Psoas muscle (tissue), 8 donors: Measurements from ENCODE around the gene GRAMD1A. TPM values are rescaled to one million over a fixed set of nuclear protein-coding genes. Genes with fewer than 3 reads are reported as not detected.

Experiments used
- ATAC-seq, 4 donors: fragments of 200-7000 bp; cut with Tn5 transposase; one replicate each; pipeline ENCODE4 v1.9.1; 2020; ENCODE audit warnings: moderate library complexity in 3 of 4, mild to moderate bottlenecking in 2 of 4
- DNase-seq, 2 donors: peaks; one replicate each; pipeline ENCODE4 v3.0.0-alpha.2; 2020
- H3K27ac ChIP-seq: fragments of 200-600 bp; one replicate; pipeline ENCODE4 v1.8.0; 2022
- H3K27me3 ChIP-seq, 3 donors: fragments of 200-600 bp in 1 of 3; one replicate each; pipeline versions ENCODE4 v1.6.1 to v1.8.0; 2013 to 2022; ENCODE audit warnings: low read length in 2 of 3, mild to moderate bottlenecking in 2 of 3, moderate library complexity in 1 of 3; ENCODE audit not compliant: insufficient read depth in 3 of 3
- H3K36me3 ChIP-seq, 2 donors: fragments of 200-600 bp in 1 of 2; one replicate each; pipeline versions ENCODE4 v1.6.1 to v1.8.0; 2013 to 2022; ENCODE audit warnings: low read depth in 1 of 2, mild to moderate bottlenecking in 1 of 2, moderate library complexity in 1 of 2; ENCODE audit not compliant: insufficient read depth in 1 of 2
- H3K4me1 ChIP-seq: fragments of 200-600 bp; one replicate; pipeline ENCODE4 v1.8.0; 2022
- H3K4me3 ChIP-seq: fragments of 200-600 bp; one replicate; pipeline ENCODE4 v1.8.0; 2022; ENCODE audit warnings: mild to moderate bottlenecking
- H3K9me3 ChIP-seq: fragments of 200-600 bp; one replicate; pipeline ENCODE4 v1.8.0; 2022
- CTCF ChIP-seq: fragments of 200-600 bp; IDR thresholded peaks from one replicate; pipeline ENCODE4 v1.8.0; 2022; ENCODE audit warnings: antibody characterized with exemption
- WGBS, 3 donors: extraction: QIAGEN DNeasy Blood & Tissue Kit; methylation state at CpG; one replicate each; pipeline versions ENCODE4 v1.1.6 to v1.1.7; 2013; 5-methylcytosine and 5-hydroxymethylcytosine counted together
- intact Hi-C, 2 donors: fragments of 100-400 bp; cut with DNase I; formaldehyde crosslinking; loops; one replicate each; pipeline versions ENCODE4 v1.11.0 to v1.14.2; 2022
- polyA plus RNA-seq, 3 donors: library from polyadenylated mRNA; stranded (reverse); fragments of 200-250 nt; gene quantifications; one replicate each; pipeline ENCODE4 v1.2.3, GENCODE V29; 2013
- total RNA-seq, 4 donors: library from RNA; stranded (reverse); fragmentation: NEBNext Ultra II Directional in 2 of 4; extraction: Animal tissue kit (Norgen Biotek cat#: 25700) in 2 of 4; gene quantifications; one replicate each; pipeline versions ENCODE4 v1.2.1 to v1.2.4, GENCODE V29; 2021 to 2023
- donor health status: healthy with polysubstance abuse.
- donor health status: DM: no; HTN: no; CAD: no; lungs with moderate emphysema.
- donor health status: Bipolar disorder and iron deficiency.
- donor health status: healthy.
- donor health status: DM: yes; HTN: yes; CAD: no.
- donor health status: DM: no; HTN: no; CAD: no.
- donor health status: DM: no; HTN: no; CAD: no.
- donor health status: DM: yes; HTN: yes; CAD: no.

The GRAMD1A gene
- total and polyA plus RNA-seq, 7 donors = 15.6 to 55.0 (median 36.3) TPM

GRCh38 chr19:35063940-35064818 is 64.1 kb downstream of the GRAMD1A start:
- Histone ChIP-seq H3K27ac (no peak overlapping the region), H3K27me3 (no peaks in the 10 kb centered on the region), H3K9me3 (no peaks in the 10 kb centered on the region), H3K36me3 (no peaks in the 10 kb centered on the region), H3K4me1 (peaks cover 4% of the 10 kb centered on the region), H3K4me3 (no peak overlapping the region)
- TF ChIP-seq CTCF = no peak
- ATAC-seq (no peak), DNase-seq (no peak)
- WGBS, 3 donors = 81 to 83% (median 82%) methylated on average over 10 of the region's 10 CpGs
- intact Hi-C loops = loop anchor here in 1 of 2 donors (10.0 kb wide), 1 partner anchor 201 kb away; the partner anchor contains the start of gene USF2

GRCh38 chr19:35065574-35065973 is 65.5 kb downstream of the GRAMD1A start:
- H3K27ac ChIP-seq = no peak overlapping the region
- peaks cover 5% of the 10 kb centered on the region for H3K9me3 ChIP-seq
- intact Hi-C loops = loop anchor here (5.0 to 10.0 kb wide), 2 partner anchors 67 to 199 kb away; partner anchors contain the start of gene USF2 (in 1 of the 2)
- ATAC-seq = no peak
- no peaks in the 10 kb centered on the region for H3K27me3 ChIP-seq
- H3K36me3 ChIP-seq = no peaks in the 10 kb centered on the region
- DNase-seq = no peak
- H3K4me3 ChIP-seq = no peak overlapping the region
- H3K4me1 ChIP-seq = peaks cover 4% of the 10 kb centered on the region
- 81 to 94% (median 85%) methylated on average over 10 of the region's 10 CpGs for WGBS, 3 donors
- no peak for TF ChIP-seq CTCF

GRCh38 chr19:35066121-35066520 is 66.0 kb downstream of the GRAMD1A start:
- no peak overlapping the region for H3K4me3 ChIP-seq
- no peak for TF ChIP-seq CTCF

GRCh38 chr19:35066691-35067563 is 66.8 kb downstream of the GRAMD1A start:
- Histone ChIP-seq H3K4me3 (no peak overlapping the region), H3K9me3 (peaks cover 7% of the 10 kb centered on the region), H3K27ac (no peak overlapping the region), H3K36me3 (no peaks in the 10 kb centered on the region), H3K4me1 (peaks cover 2% of the 10 kb centered on the region), H3K27me3 (no peaks in the 10 kb centered on the region)
- peak; percentile 87 to 94 for DNase-seq
- intact Hi-C loops = loop anchor here (2.0 to 10.0 kb wide), 3 partner anchors 65 to 198 kb away; partner anchors contain the start of genes LGI4 (in 1 of the 2) and USF2 (in 1 of the 2)
- 19 to 30% (median 22%) methylated on average over 14 of the region's 14 CpGs for WGBS, 3 donors
- peak; percentile 84 to 90 (median 88) for ATAC-seq
- TF ChIP-seq CTCF = peak; percentile 92

More at GRCh38 chr19:35066121-35066520, 66.0 kb downstream of the GRAMD1A start:
- no peak for ATAC-seq
- no peak for DNase-seq
- H3K4me1 ChIP-seq = peaks cover 4% of the 10 kb centered on the region
- 87 to 95% (median 93%) methylated on average over 14 to 15 of the region's 15 CpGs for WGBS, 3 donors
- intact Hi-C loops = loop anchor here (2.0 to 10.0 kb wide), 3 partner anchors 66 to 199 kb away; partner anchors contain the start of genes LGI4 (in 1 of the 2) and USF2 (in 1 of the 2)
- peaks cover 7% of the 10 kb centered on the region for H3K9me3 ChIP-seq
- H3K36me3 ChIP-seq = no peaks in the 10 kb centered on the region
- H3K27ac ChIP-seq = no peak overlapping the region
- H3K27me3 ChIP-seq = no peaks in the 10 kb centered on the region
